ENCODE data around the gene TIMM22. TPM values are rescaled to one million over a fixed set of nuclear protein-coding genes. Genes with fewer than 3 reads are reported as not detected.
"Not testable (repeated sequence)": the region's sequence is repeated elsewhere in the genome, so short reads cannot be mapped to it uniquely, and the experiment has no call there.

The TIMM22 gene
- total RNA-seq, 1 donor: 10.5 TPM

DNA sequence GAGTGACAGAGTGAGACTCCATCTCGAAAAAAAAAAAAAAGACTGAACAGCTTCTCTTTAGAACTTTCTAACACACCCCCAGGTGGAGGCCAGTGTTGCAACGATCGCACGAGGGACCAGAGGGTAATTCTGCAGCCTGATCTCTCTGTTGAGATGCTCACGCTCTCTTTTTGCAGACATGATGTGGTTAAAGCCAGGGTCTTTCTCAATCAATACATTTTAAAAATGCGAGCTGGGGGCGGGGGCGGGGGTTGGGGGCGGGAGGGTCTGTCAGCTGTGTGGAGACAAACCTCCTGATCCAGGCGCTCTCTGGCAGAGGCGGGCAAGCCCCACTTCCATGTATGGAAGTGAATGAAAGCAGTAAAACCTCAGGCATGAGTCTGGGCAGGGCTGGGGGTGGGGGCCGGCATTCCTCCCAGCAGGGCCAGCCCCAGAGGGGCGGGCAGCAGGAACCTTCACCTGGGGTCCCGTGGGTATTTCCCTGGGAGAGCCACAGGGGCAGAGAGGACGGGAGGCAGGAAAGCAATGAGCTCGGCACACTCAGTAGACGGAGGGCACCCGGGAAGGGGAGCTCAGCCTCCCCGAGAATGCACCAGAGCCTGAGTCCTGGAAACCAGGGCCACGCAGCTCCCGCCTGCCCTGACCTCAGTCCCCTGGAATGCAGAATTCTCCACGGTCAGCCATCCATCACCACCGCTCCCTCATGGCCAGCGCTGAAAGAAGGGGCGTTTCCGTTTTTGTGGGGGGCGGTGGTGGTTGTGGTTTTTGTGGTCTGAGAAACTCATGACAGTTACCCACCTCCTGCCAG lies 45.4 kb upstream of the TIMM22 start:
- Histone ChIP-seq H3K27me3 (ENCODE audit: insufficient read depth, low read length) (no peaks in the 10 kb centered on the region), H2AFZ (ENCODE audit: low read length) (peak overlapping the region; percentile 68), H3K4me2 (ENCODE audit: insufficient read depth, low read length) (peak overlapping the region; percentile 73), H3K27ac (ENCODE audit: low read depth, low read length) (peak overlapping the region; percentile 84), H3K79me2 (ENCODE audit: insufficient read depth, low read length) (peaks cover 8% of the 10 kb centered on the region), H3K4me1 (ENCODE audit: insufficient read depth, low read length) (peaks cover 22% of the 10 kb centered on the region), H3K4me3 (ENCODE audit: insufficient read depth, low read length) (peak overlapping the region; percentile 62), H3K9me3 (ENCODE audit: low read depth, low read length) (no peaks in the 10 kb centered on the region), H4K20me1 (ENCODE audit: insufficient read depth, low read length) (peaks cover 4% of the 10 kb centered on the region), H3K36me3 (ENCODE audit: insufficient read depth, low read length) (peaks cover 4% of the 10 kb centered on the region)
- TF ChIP-seq, protein P1, sequence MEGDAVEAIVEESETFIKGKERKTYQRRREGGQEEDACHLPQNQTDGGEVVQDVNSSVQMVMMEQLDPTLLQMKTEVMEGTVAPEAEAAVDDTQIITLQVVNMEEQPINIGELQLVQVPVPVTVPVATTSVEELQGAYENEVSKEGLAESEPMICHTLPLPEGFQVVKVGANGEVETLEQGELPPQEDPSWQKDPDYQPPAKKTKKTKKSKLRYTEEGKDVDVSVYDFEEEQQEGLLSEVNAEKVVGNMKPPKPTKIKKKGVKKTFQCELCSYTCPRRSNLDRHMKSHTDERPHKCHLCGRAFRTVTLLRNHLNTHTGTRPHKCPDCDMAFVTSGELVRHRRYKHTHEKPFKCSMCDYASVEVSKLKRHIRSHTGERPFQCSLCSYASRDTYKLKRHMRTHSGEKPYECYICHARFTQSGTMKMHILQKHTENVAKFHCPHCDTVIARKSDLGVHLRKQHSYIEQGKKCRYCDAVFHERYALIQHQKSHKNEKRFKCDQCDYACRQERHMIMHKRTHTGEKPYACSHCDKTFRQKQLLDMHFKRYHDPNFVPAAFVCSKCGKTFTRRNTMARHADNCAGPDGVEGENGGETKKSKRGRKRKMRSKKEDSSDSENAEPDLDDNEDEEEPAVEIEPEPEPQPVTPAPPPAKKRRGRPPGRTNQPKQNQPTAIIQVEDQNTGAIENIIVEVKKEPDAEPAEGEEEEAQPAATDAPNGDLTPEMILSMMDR (IDR thresholded peaks at IDR 0.05; ENCODE audit: extremely low read depth, low read depth, low read length): no peak
- peak; percentile 99 for DNase-seq (ENCODE audit: insufficient read length, low spot score, missing footprints)

DNA sequence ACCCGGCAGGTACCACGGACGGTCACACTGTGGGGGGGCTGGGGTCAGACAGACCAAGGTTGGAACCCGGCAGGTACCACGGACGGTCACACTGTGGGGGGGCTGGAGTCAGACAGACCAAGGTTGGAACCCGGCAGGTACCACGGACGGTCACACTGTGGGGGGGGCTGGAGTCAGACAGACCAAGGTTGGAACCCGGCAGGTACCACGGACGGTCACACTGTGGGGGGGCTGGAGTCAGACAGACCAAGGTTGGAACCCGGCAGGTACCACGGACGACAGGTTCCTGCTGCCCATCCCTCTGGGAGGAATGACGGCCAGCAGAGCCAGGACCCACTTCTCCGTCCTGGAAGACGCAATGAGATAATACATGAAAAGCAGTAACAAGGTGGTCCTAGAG lies 44.3 kb upstream of the TIMM22 start:
- DNase-seq (ENCODE audit: insufficient read length, low spot score, missing footprints); H3K27ac ChIP-seq (ENCODE audit: low read depth, low read length); H2AFZ ChIP-seq (ENCODE audit: low read length); H3K79me2 ChIP-seq (ENCODE audit: insufficient read depth, low read length); H3K36me3 ChIP-seq (ENCODE audit: insufficient read depth, low read length); H3K4me3 ChIP-seq (ENCODE audit: insufficient read depth, low read length); H3K4me2 ChIP-seq (ENCODE audit: insufficient read depth, low read length); H3K27me3 ChIP-seq (ENCODE audit: insufficient read depth, low read length); H3K9me3 ChIP-seq (ENCODE audit: low read depth, low read length): not testable (repeated sequence)
- H4K20me1 ChIP-seq (ENCODE audit: insufficient read depth, low read length): peaks cover 11% of the 10 kb centered on the region
- H3K4me1 ChIP-seq (ENCODE audit: insufficient read depth, low read length): peaks cover 22% of the 10 kb centered on the region

DNA sequence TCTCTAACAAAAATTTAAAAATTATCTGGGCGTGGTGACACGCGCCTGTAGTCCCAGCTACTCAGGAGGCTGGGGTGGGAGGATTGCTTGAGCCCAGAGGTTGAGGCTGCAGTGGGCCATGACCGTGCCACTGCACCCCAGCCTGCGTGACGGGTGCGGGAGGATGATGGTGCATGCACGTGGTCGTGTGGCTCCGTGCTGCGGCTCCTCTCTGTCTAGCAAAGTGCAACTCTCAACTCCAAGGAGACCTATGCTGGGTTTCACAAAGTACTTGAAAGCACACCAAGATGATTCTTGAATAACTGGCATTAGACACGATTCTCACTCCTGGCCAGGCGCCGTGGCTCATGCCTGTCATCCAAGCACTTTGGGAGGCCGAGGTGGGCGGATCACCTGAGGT lies 43.2 kb upstream of the TIMM22 start:
- Histone ChIP-seq H3K27ac (ENCODE audit: low read depth, low read length) (no peak overlapping the region), H3K36me3 (ENCODE audit: insufficient read depth, low read length) (peaks cover 4% of the 10 kb centered on the region), H3K4me3 (ENCODE audit: insufficient read depth, low read length) (no peak overlapping the region), H3K4me1 (ENCODE audit: insufficient read depth, low read length) (peaks cover 22% of the 10 kb centered on the region), H3K4me2 (ENCODE audit: insufficient read depth, low read length) (no peak overlapping the region), H3K27me3 (ENCODE audit: insufficient read depth, low read length) (no peaks in the 10 kb centered on the region), H2AFZ (ENCODE audit: low read length) (no peak overlapping the region), H3K79me2 (ENCODE audit: insufficient read depth, low read length) (peaks cover 6% of the 10 kb centered on the region), H3K9me3 (ENCODE audit: low read depth, low read length) (no peaks in the 10 kb centered on the region), H4K20me1 (ENCODE audit: insufficient read depth, low read length) (peaks cover 18% of the 10 kb centered on the region)
- TF ChIP-seq, protein P1 (IDR thresholded peaks at IDR 0.05; ENCODE audit: extremely low read depth, low read depth, low read length): no peak
- DNase-seq (ENCODE audit: insufficient read length, low spot score, missing footprints): no peak

- peaks cover 22% of the 10 kb centered on the region for H3K4me1 ChIP-seq (ENCODE audit: insufficient read depth, low read length)
- H3K36me3 ChIP-seq (ENCODE audit: insufficient read depth, low read length): peaks cover 4% of the 10 kb centered on the region
- DNase-seq (ENCODE audit: insufficient read length, low spot score, missing footprints): peak; percentile 87
- peaks cover 23% of the 10 kb centered on the region for H4K20me1 ChIP-seq (ENCODE audit: insufficient read depth, low read length)
- H3K4me3 ChIP-seq (ENCODE audit: insufficient read depth, low read length): no peak overlapping the region
- TF ChIP-seq, protein P1 (IDR thresholded peaks at IDR 0.05; ENCODE audit: extremely low read depth, low read depth, low read length): no peak
- no peak overlapping the region for H3K4me2 ChIP-seq (ENCODE audit: insufficient read depth, low read length)
- no peaks in the 10 kb centered on the region for H3K27me3 ChIP-seq (ENCODE audit: insufficient read depth, low read length)
- H3K9me3 ChIP-seq (ENCODE audit: low read depth, low read length): no peaks in the 10 kb centered on the region
- no peak overlapping the region for H2AFZ ChIP-seq (ENCODE audit: low read length)
- H3K79me2 ChIP-seq (ENCODE audit: insufficient read depth, low read length): peaks cover 7% of the 10 kb centered on the region
- peak overlapping the region; percentile 56 for H3K27ac ChIP-seq (ENCODE audit: low read depth, low read length)
Measured at GRCh38 chr17:954431-955164, 42.3 kb upstream of the TIMM22 start.
